Caco-2 (cell line): ENCODE results near the gene MCUB. TPM values are rescaled to one million over a fixed set of nuclear protein-coding genes. Genes with fewer than 3 reads are reported as not detected.

Experiments used
- BruUV-seq: library from RNA; stranded (reverse); fragments of 400-500 nt; replicated peaks from 2 replicates; lab custom pipeline; 2021; lab: Mats Ljungman, UMichigan
- CTCF ChIA-PET: fragments of 300-600 bp; sonication (Branson Sonifier 250); formaldehyde crosslinking; loops from one replicate; lab custom pipeline; 2022; ENCODE audit warnings: antibody characterized with exemption; lab: Charles Lee
- POLR2A ChIA-PET: fragments of 300-600 bp; sonication (Branson Sonifier 250); formaldehyde crosslinking; loops from one replicate; lab custom pipeline; 2022; ENCODE audit warnings: antibody characterized with exemption; lab: Charles Lee
- DNase-seq, 2 experiments: peaks; one replicate each; pipeline versions ENCODE4 v3.0.0 to v3.0.0-alpha.2; 2020 to 2022
- H3K27me3 ChIP-seq: replicated peaks from 2 replicates; pipeline ENCODE4 v1.6.0; 2011; ENCODE audit warnings: low read length; ENCODE audit not compliant: control insufficient read depth, insufficient read depth
- H3K36me3 ChIP-seq: 2 replicates; pipeline ENCODE4 v1.5.1; 2011; ENCODE audit warnings: low read length; ENCODE audit not compliant: control insufficient read depth, insufficient read depth
- H3K4me1 ChIP-seq: fragments of 250-450 bp; sonication (Bioruptor Pico); 2 replicates; pipeline ENCODE4 v1.5.1; 2020; ENCODE audit warnings: mild to moderate bottlenecking
- H3K4me3 ChIP-seq: 2 replicates; pipeline ENCODE4 v1.5.1; 2011; ENCODE audit warnings: low read depth, mild to moderate bottlenecking, control low read depth, low read length
- H3K9me3 ChIP-seq: fragments of 250-450 bp; sonication (Bioruptor Pico); 2 replicates; pipeline ENCODE4 v1.5.1; 2020; ENCODE audit warnings: mild to moderate bottlenecking, moderate library complexity
- H3K27ac Mint-ChIP-seq: one replicate; pipeline ENCODE4 v1.8.0; 2022; ENCODE audit warnings: mixed read lengths; ENCODE audit not compliant: unreplicated experiment
- H3K27me3 Mint-ChIP-seq: one replicate; pipeline ENCODE4 v1.8.0; 2022; ENCODE audit warnings: mixed read lengths; ENCODE audit not compliant: insufficient read depth, unreplicated experiment
- H3K36me3 Mint-ChIP-seq: one replicate; pipeline ENCODE4 v1.8.0; 2022; ENCODE audit warnings: mild to moderate bottlenecking, mixed read lengths; ENCODE audit not compliant: insufficient read depth, unreplicated experiment
- H3K4me1 Mint-ChIP-seq: one replicate; pipeline ENCODE4 v1.8.0; 2022; ENCODE audit warnings: low read depth, mixed read lengths; ENCODE audit not compliant: unreplicated experiment
- H3K4me3 Mint-ChIP-seq: one replicate; pipeline ENCODE4 v1.8.0; 2022; ENCODE audit warnings: mild to moderate bottlenecking, moderate library complexity, mixed read lengths; ENCODE audit not compliant: unreplicated experiment
- H3K9me3 Mint-ChIP-seq: one replicate; pipeline ENCODE4 v1.8.0; 2022; ENCODE audit warnings: mixed read lengths; ENCODE audit not compliant: unreplicated experiment
- intact Hi-C: fragments of 100-400 bp; cut with micrococcal nuclease; formaldehyde crosslinking; loops from one replicate; pipeline ENCODE4 v1.10.0; 2022; ENCODE audit not compliant: unreplicated experiment
- total RNA-seq: library from RNA; stranded (reverse); gene quantifications from 2 replicates; pipeline ENCODE4 v1.2.3, GENCODE V29; 2022
- TF ChIP-seq, protein P1 (sequence below), 2 experiments: fragments of 200-600 bp in 1 of 2; IDR thresholded peaks; 1 replicate in 1 of 2; 2 replicates in 1 of 2; pipeline versions ENCODE4 v1.5.1 to v1.8.0; 2011 to 2022; ENCODE audit warnings: antibody characterized with exemption in 1 of 2, control low read depth in 1 of 2, inconsistent platforms in 1 of 2, low read depth in 1 of 2, low read length in 1 of 2, mild to moderate bottlenecking in 1 of 2, moderate library complexity in 1 of 2; ENCODE audit not compliant: insufficient read depth in 1 of 2, severe bottlenecking in 1 of 2, unreplicated experiment in 1 of 2

MCUB gene
- total RNA-seq, 1 experiment from 2014 or later, result 3.6 TPM

DNA sequence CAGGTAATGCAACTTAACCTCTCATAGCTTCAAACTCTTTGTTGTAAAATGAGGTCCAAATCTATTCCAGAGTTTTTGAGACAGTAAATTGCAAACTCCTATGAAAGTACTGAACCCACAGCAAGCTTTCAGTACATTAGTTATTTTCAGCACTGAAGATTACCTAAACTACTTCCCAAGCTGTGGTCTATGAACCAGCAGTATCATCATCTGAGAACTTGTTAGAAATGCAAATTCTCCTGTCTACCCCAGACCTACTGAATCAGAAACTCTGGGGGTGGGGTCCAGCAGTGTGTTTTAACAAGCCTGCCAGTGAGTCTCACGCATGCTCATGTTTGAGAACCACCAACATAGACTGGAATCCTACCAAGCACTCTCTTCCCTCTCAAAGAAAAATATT is 148.9 kb downstream of the MCUB start:
- Histone ChIP-seq H3K4me1 (peaks cover 4% of the 10 kb centered on the region; the same call in 1 of the 2 replicates), H3K9me3 (no peaks in the 10 kb centered on the region), H3K27me3 (no peaks in the 10 kb centered on the region), H3K4me3 (no peak overlapping the region), H3K36me3 (no peaks in the 10 kb centered on the region)
- H3K9me3 Mint-ChIP-seq, result no peaks in the 10 kb centered on the region
- no peaks in the 10 kb centered on the region for H3K27me3 Mint-ChIP-seq
- TF ChIP-seq, protein P1, sequence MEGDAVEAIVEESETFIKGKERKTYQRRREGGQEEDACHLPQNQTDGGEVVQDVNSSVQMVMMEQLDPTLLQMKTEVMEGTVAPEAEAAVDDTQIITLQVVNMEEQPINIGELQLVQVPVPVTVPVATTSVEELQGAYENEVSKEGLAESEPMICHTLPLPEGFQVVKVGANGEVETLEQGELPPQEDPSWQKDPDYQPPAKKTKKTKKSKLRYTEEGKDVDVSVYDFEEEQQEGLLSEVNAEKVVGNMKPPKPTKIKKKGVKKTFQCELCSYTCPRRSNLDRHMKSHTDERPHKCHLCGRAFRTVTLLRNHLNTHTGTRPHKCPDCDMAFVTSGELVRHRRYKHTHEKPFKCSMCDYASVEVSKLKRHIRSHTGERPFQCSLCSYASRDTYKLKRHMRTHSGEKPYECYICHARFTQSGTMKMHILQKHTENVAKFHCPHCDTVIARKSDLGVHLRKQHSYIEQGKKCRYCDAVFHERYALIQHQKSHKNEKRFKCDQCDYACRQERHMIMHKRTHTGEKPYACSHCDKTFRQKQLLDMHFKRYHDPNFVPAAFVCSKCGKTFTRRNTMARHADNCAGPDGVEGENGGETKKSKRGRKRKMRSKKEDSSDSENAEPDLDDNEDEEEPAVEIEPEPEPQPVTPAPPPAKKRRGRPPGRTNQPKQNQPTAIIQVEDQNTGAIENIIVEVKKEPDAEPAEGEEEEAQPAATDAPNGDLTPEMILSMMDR (IDR thresholded peaks at IDR 0.05; ENCODE audit: insufficient read depth in 1 of 2, low read depth in 1 of 2, low read length in 1 of 2, severe bottlenecking in 1 of 2, unreplicated experiment in 1 of 2), result no peak
- DNase-seq, result no peak
- no peak overlapping the region for H3K4me3 Mint-ChIP-seq
- CTCF ChIA-PET, result no interaction called here
- peaks cover under 1% of the 10 kb centered on the region for H3K36me3 Mint-ChIP-seq
- peaks cover 4% of the 10 kb centered on the region for H3K4me1 Mint-ChIP-seq
- BruUV-seq, result no TSS peak
- POLR2A ChIA-PET, result no interaction called here
- no peak overlapping the region for H3K27ac Mint-ChIP-seq
- intact Hi-C loops, result no loop called here

DNA sequence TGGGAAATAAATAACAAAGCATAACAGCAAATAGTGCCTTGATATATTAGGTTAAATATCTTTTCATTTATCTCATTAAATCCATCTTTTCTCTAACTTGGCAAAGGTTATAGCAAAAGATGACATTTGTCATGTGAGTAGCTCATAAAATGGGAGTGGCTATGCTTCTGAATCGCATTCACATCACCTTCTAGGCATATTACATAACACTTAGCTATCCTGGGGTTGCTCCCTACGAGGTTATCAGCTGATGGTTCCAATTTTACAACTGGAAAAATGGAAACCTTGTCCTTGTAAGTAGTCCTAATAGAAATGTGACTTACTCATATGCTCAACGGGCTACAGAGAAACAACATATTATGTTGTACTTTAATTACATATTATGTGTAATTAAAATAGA is 153.5 kb downstream of the MCUB start:
- no TSS peak for BruUV-seq
- H3K4me1 Mint-ChIP-seq, result no peaks in the 10 kb centered on the region
- H3K27ac Mint-ChIP-seq, result no peak overlapping the region
- ChIA-PET POLR2A (no interaction called here), CTCF (no interaction called here)
- no peaks in the 10 kb centered on the region for H3K9me3 ChIP-seq
- H3K36me3 Mint-ChIP-seq, result peaks cover 6% of the 10 kb centered on the region
- TF ChIP-seq, protein P1 (IDR thresholded peaks at IDR 0.05; ENCODE audit: insufficient read depth in 1 of 2, low read depth in 1 of 2, low read length in 1 of 2, severe bottlenecking in 1 of 2, unreplicated experiment in 1 of 2), result no peak
- intact Hi-C loops, result no loop called here
- H3K4me3 ChIP-seq, result no peak overlapping the region
- DNase-seq, result no peak
- H3K27me3 ChIP-seq, result no peaks in the 10 kb centered on the region
- no peaks in the 10 kb centered on the region for H3K4me1 ChIP-seq
- H3K36me3 ChIP-seq, result no peaks in the 10 kb centered on the region
- H3K4me3 Mint-ChIP-seq, result no peak overlapping the region
- no peaks in the 10 kb centered on the region for H3K27me3 Mint-ChIP-seq
- H3K9me3 Mint-ChIP-seq, result no peaks in the 10 kb centered on the region

DNA sequence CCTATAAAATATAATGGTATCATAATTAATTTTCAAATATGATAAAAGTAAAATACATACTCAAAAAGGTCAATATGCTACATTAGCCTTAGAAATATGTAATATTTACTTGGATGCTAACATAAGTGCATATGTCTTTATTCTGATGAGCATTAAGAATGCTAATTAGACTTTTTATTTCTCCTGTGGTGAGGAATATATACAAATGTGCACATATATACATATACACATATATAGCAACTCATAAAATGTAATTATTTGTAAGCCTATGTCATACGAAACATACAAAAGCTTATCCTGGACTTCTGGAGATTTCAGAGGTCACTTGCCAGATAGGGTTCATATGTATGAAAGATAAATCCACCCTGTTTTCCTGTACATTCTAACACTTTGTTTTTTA is 158.7 kb downstream of the MCUB start:
- BruUV-seq, result no TSS peak

More for the DNA sequence above, 158.7 kb downstream of the MCUB start:
- Mint-ChIP-seq H3K4me1 (no peaks in the 10 kb centered on the region), H3K9me3 (no peaks in the 10 kb centered on the region), H3K27ac (no peak overlapping the region), H3K27me3 (no peaks in the 10 kb centered on the region), H3K36me3 (peaks cover 6% of the 10 kb centered on the region), H3K4me3 (no peak overlapping the region)
- Histone ChIP-seq H3K27me3 (no peaks in the 10 kb centered on the region), H3K4me1 (no peaks in the 10 kb centered on the region), H3K4me3 (no peak overlapping the region), H3K36me3 (peaks cover 1% of the 10 kb centered on the region; the same call in 1 of the 2 replicates), H3K9me3 (no peaks in the 10 kb centered on the region)
- TF ChIP-seq, protein P1 (IDR thresholded peaks at IDR 0.05; ENCODE audit: insufficient read depth in 1 of 2, low read depth in 1 of 2, low read length in 1 of 2, severe bottlenecking in 1 of 2, unreplicated experiment in 1 of 2), result no peak
- DNase-seq, result no peak
- CTCF ChIA-PET, result no interaction called here
- intact Hi-C loops, result no loop called here
- POLR2A ChIA-PET, result no interaction called here
